Liver (tissue), 3 donors: ENCODE results near the gene RET.

ENCODE experiments used
- ATF3 ChIP-seq: IDR thresholded peaks from 2 replicates; pipeline ENCODE4 v1.6.1; 2016; ENCODE audit warnings: antibody characterized with exemption
- EGR1 ChIP-seq, 2 donors: IDR thresholded peaks; 2 replicates each; pipeline ENCODE4 v1.6.1; 2016 to 2018; ENCODE audit warnings: antibody characterized with exemption in 2 of 2, low read depth in 2 of 2
- FOXA1 ChIP-seq: IDR thresholded peaks from 2 replicates; pipeline ENCODE4 v1.6.1; 2016; ENCODE audit warnings: antibody characterized with exemption
- GABPA ChIP-seq, 2 donors: IDR thresholded peaks in 1 of 2; conservative IDR thresholded peaks in 1 of 2; 2 replicates each; pipeline ENCODE4 v1.6.1; 2016; ENCODE audit warnings: antibody characterized with exemption in 2 of 2, mild to moderate bottlenecking in 1 of 2, moderate library complexity in 1 of 2
- HNF4A ChIP-seq, 2 donors: conservative IDR thresholded peaks; 2 replicates each; pipeline ENCODE4 v1.6.1; 2016; ENCODE audit warnings: antibody characterized with exemption in 2 of 2, mild to moderate bottlenecking in 2 of 2
- JUND ChIP-seq, 2 donors: IDR thresholded peaks; 2 replicates each; pipeline ENCODE4 v1.6.1; 2016; ENCODE audit warnings: antibody characterized with exemption in 2 of 2
- MAX ChIP-seq: IDR thresholded peaks from 2 replicates; pipeline ENCODE4 v1.6.1; 2016; ENCODE audit warnings: antibody characterized with exemption
- TAF1 ChIP-seq: conservative IDR thresholded peaks from 2 replicates; pipeline ENCODE4 v1.6.1; 2016; ENCODE audit warnings: antibody characterized with exemption, mild to moderate bottlenecking
- YY1 ChIP-seq: IDR thresholded peaks from 2 replicates; pipeline ENCODE4 v1.6.1; 2016; ENCODE audit warnings: antibody characterized with exemption, mild to moderate bottlenecking
- ZBTB33 ChIP-seq: IDR thresholded peaks from 2 replicates; pipeline ENCODE4 v1.6.1; 2016; ENCODE audit warnings: antibody characterized with exemption
- TF ChIP-seq, protein P1 (sequence below): fragments of 150-350 bp; IDR thresholded peaks from 2 replicates; pipeline ENCODE4 v1.5.1; 2017; ENCODE audit warnings: improper control_type of control experiment, low read depth, low read length; ENCODE audit not compliant: missing input control
- TF ChIP-seq, protein P2 (sequence below): IDR thresholded peaks from 2 replicates; pipeline ENCODE4 v1.6.1; 2016; ENCODE audit warnings: antibody characterized with exemption, mild to moderate bottlenecking
- donor health status: healthy.
- donor health status: healthy.

DNA sequence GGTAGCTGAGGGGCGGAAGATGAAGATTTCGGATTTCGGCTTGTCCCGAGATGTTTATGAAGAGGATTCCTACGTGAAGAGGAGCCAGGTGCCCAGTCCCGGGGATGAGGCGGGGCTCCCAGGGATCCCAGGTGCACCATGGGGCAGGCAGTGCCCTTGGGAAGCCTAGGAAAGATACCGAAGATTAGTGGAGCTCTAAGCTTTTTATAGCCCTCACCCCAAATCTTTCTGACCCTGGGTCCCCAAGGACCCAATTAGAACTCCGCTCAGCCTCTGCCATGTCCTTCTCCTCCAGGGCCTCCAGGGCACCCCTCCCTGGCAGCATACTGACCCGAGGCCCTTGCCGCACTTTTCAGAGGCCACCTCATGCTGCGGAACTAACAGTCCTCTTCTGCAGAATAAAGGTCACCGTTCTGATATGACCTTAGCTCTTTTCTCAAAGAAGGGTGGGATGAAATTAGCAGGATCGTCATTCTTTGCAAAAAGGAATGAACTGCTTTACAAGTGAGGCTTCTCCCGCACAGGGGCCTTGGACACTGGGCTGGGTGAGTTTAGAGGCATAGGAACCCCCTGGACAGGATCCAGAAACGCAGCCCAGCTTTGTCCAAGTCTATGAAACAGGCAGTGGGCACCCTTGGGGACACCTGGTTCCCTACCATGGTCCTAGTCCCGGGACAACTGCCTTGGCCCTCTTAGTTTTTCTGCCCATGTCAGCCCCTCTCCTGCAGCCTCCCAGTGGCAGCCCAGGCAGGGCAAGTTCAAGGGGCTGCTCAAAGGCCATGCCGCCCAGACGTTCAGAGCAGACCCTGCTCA, 43.5 kb downstream of the RET start:
- TF ChIP-seq, protein P1, sequence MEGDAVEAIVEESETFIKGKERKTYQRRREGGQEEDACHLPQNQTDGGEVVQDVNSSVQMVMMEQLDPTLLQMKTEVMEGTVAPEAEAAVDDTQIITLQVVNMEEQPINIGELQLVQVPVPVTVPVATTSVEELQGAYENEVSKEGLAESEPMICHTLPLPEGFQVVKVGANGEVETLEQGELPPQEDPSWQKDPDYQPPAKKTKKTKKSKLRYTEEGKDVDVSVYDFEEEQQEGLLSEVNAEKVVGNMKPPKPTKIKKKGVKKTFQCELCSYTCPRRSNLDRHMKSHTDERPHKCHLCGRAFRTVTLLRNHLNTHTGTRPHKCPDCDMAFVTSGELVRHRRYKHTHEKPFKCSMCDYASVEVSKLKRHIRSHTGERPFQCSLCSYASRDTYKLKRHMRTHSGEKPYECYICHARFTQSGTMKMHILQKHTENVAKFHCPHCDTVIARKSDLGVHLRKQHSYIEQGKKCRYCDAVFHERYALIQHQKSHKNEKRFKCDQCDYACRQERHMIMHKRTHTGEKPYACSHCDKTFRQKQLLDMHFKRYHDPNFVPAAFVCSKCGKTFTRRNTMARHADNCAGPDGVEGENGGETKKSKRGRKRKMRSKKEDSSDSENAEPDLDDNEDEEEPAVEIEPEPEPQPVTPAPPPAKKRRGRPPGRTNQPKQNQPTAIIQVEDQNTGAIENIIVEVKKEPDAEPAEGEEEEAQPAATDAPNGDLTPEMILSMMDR: no peak
- no peak for TF ChIP-seq GABPA (IDR thresholded peaks at IDR 0.05 in 1 of 2, conservative IDR thresholded peaks at IDR 0.05 in 1 of 2)
- no peak for TF ChIP-seq EGR1 (IDR thresholded peaks at IDR 0.05; ENCODE audit: low read depth in 2 of 2)
- TF ChIP-seq ZBTB33: no peak
- TF ChIP-seq JUND (IDR thresholded peaks at IDR 0.05): no peak
- TF ChIP-seq FOXA1: no peak
- TF ChIP-seq HNF4A (conservative IDR thresholded peaks at IDR 0.05): no peak
- TF ChIP-seq ATF3: no peak
- TF ChIP-seq MAX: no peak
- no peak for TF ChIP-seq TAF1
- TF ChIP-seq, protein P2, sequence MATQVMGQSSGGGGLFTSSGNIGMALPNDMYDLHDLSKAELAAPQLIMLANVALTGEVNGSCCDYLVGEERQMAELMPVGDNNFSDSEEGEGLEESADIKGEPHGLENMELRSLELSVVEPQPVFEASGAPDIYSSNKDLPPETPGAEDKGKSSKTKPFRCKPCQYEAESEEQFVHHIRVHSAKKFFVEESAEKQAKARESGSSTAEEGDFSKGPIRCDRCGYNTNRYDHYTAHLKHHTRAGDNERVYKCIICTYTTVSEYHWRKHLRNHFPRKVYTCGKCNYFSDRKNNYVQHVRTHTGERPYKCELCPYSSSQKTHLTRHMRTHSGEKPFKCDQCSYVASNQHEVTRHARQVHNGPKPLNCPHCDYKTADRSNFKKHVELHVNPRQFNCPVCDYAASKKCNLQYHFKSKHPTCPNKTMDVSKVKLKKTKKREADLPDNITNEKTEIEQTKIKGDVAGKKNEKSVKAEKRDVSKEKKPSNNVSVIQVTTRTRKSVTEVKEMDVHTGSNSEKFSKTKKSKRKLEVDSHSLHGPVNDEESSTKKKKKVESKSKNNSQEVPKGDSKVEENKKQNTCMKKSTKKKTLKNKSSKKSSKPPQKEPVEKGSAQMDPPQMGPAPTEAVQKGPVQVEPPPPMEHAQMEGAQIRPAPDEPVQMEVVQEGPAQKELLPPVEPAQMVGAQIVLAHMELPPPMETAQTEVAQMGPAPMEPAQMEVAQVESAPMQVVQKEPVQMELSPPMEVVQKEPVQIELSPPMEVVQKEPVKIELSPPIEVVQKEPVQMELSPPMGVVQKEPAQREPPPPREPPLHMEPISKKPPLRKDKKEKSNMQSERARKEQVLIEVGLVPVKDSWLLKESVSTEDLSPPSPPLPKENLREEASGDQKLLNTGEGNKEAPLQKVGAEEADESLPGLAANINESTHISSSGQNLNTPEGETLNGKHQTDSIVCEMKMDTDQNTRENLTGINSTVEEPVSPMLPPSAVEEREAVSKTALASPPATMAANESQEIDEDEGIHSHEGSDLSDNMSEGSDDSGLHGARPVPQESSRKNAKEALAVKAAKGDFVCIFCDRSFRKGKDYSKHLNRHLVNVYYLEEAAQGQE: no peak
- TF ChIP-seq YY1: no peak
